G401 (cell line): Measurements from ENCODE around the gene CCDC175. TPM values are rescaled to one million over a fixed set of nuclear protein-coding genes. Genes with fewer than 3 reads are reported as not detected.
A peak's percentile ranks its signal among the peaks of the same experiment; 100 is the strongest.

Source experiments
- DNase-seq: peaks from one replicate; pipeline ENCODE4 v3.0.0-alpha.2; 2015; ENCODE audit warnings: low spot score
- in situ Hi-C: cut with HindIII; loops from 2 replicates; pipeline ENCODE4 v1.10.0; 2016; ENCODE audit warnings: low sequenced_read_pairs, mixed read lengths
- total RNA-seq: library from RNA; depleted of rRNA; stranded (reverse); fragments of >200 nt; shearing (Covaris generic); gene quantifications from 2 replicates; pipeline ENCODE4 v1.2.3, GENCODE V29; 2014

The CCDC175 gene
- total RNA-seq, 1 experiment from 2014 or later: not detected

- in situ Hi-C loops: no loop called here
- DNase-seq: no peak
These were observed 91.9 kb downstream of the CCDC175 start for GRCh38 chr14:59484639-59485175.

- peak; percentile 93 for DNase-seq
- in situ Hi-C loops: no loop called here
These were observed 92.6 kb downstream of the CCDC175 start, which contains the start of the genes JKAMP and L3HYPDH for GRCh38 chr14:59483819-59484638. Gene JKAMP (plus strand): TSS chr14:59484517. CDS start chr14:59484590, 73 bp downstream. Gene L3HYPDH (minus strand): TSS chr14:59484408. CDS start chr14:59484316, 92 bp downstream.

GRCh38 chr14:59483363-59483762 is 93.2 kb downstream of the CCDC175 start:
- DNase-seq: peak; percentile 45
- in situ Hi-C loops: no loop called here

- in situ Hi-C loops: no loop called here
- peak; percentile 61 for DNase-seq
These were observed 93.9 kb downstream of the CCDC175 start for GRCh38 chr14:59482541-59483331.

GRCh38 chr14:59481871-59482540 is 94.6 kb downstream of the CCDC175 start:
- in situ Hi-C loops: no loop called here
- DNase-seq: no peak

- in situ Hi-C loops: no loop called here
These were observed 95.2 kb downstream of the CCDC175 start for GRCh38 chr14:59481407-59481806.

GRCh38 chr14:59480166-59480565 is 96.4 kb downstream of the CCDC175 start:
- in situ Hi-C loops: no loop called here

More at GRCh38 chr14:59481407-59481806, 95.2 kb downstream of the CCDC175 start:
- DNase-seq: no peak

GRCh38 chr14:59478540-59478939 is 98.1 kb downstream of the CCDC175 start:
- in situ Hi-C loops: no loop called here
- DNase-seq: no peak

More at GRCh38 chr14:59480166-59480565, 96.4 kb downstream of the CCDC175 start:
- no peak for DNase-seq

GRCh38 chr14:59475709-59476108 is 100.9 kb downstream of the CCDC175 start:
- DNase-seq: peak; percentile 32
- in situ Hi-C loops: no loop called here

GRCh38 chr14:59474172-59474571 is 102.4 kb downstream of the CCDC175 start:
- DNase-seq: no peak
- in situ Hi-C loops: no loop called here

GRCh38 chr14:59465316-59466135 is 111.1 kb downstream of the CCDC175 start, which contains the start of gene GPR135:
Gene GPR135 (minus strand): TSS chr14:59465380. CDS start chr14:59465226, 154 bp downstream.
- in situ Hi-C loops: no loop called here
- DNase-seq: peak; percentile 65

GRCh38 chr14:59464486-59465315 is 111.9 kb downstream of the CCDC175 start:
- DNase-seq: peak; percentile 71
- in situ Hi-C loops: no loop called here

- in situ Hi-C loops: no loop called here
- peak; percentile 43 for DNase-seq
These were observed 112.7 kb downstream of the CCDC175 start for GRCh38 chr14:59463787-59464485.

- in situ Hi-C loops: no loop called here
These were observed 114.7 kb downstream of the CCDC175 start for GRCh38 chr14:59461891-59462290.

GRCh38 chr14:59460378-59460777 is 116.2 kb downstream of the CCDC175 start:
- in situ Hi-C loops: no loop called here
- no peak for DNase-seq

More at GRCh38 chr14:59461891-59462290, 114.7 kb downstream of the CCDC175 start:
- no peak for DNase-seq

- no peak for DNase-seq
- in situ Hi-C loops: no loop called here
These were observed 118.1 kb downstream of the CCDC175 start for GRCh38 chr14:59458486-59458885.

- in situ Hi-C loops: no loop called here
- no peak for DNase-seq
These were observed 121.2 kb downstream of the CCDC175 start for GRCh38 chr14:59455411-59455810.
